WTC11 (cell line): ENCODE measurements around the gene ERC1.

Experiments used
- NR2C2 ChIP-seq: sonication (generic); formaldehyde crosslinking; IDR thresholded peaks from 2 replicates; pipeline ENCODE4 v1.8.0; 2022; ENCODE audit warnings: mild to moderate bottlenecking, missing genetic modification reagents
- NR3C1 ChIP-seq: sonication (generic); formaldehyde crosslinking; conservative IDR thresholded peaks from 2 replicates; pipeline ENCODE4 v1.8.1; 2023; ENCODE audit warnings: low read depth, mild to moderate bottlenecking, missing genetic modification reagents
- ZNF263 ChIP-seq: sonication (generic); formaldehyde crosslinking; IDR thresholded peaks from 2 replicates; pipeline ENCODE4 v1.8.1; 2022; ENCODE audit warnings: low read depth, mild to moderate bottlenecking, moderate library complexity, missing genetic modification reagents
- ZNF317 ChIP-seq: sonication (generic); formaldehyde crosslinking; IDR thresholded peaks from 2 replicates; pipeline ENCODE4 v1.8.1; 2023; ENCODE audit warnings: low read depth, mild to moderate bottlenecking, moderate library complexity, missing genetic modification reagents, borderline replicate concordance
- TF ChIP-seq, protein P1 (sequence below): fragments of 200-600 bp; IDR thresholded peaks from 2 replicates; pipeline ENCODE4 v1.8.0; 2022; ENCODE audit warnings: antibody characterized with exemption
- TF ChIP-seq, protein P2 (sequence below): sonication (generic); formaldehyde crosslinking; IDR thresholded peaks from 2 replicates; pipeline ENCODE4 v1.8.0; 2022; ENCODE audit warnings: mild to moderate bottlenecking, missing genetic modification reagents
- TF ChIP-seq, protein P3 (sequence below): sonication (generic); formaldehyde crosslinking; IDR thresholded peaks from 2 replicates; pipeline ENCODE4 v1.8.1; 2023; ENCODE audit warnings: mild to moderate bottlenecking, missing genetic modification reagents
- TF ChIP-seq, protein P4 (sequence below): sonication (generic); formaldehyde crosslinking; IDR thresholded peaks from 2 replicates; pipeline ENCODE4 v1.8.1; 2023; ENCODE audit warnings: mild to moderate bottlenecking, missing genetic modification reagents, moderate library complexity
- TF ChIP-seq, protein P5 (sequence below): sonication (generic); formaldehyde crosslinking; IDR thresholded peaks from 2 replicates; pipeline ENCODE4 v1.8.0; 2022; ENCODE audit warnings: missing genetic modification reagents
- TF ChIP-seq, protein P6 (sequence below): sonication (generic); formaldehyde crosslinking; IDR thresholded peaks from 2 replicates; pipeline ENCODE4 v1.8.1; 2023; ENCODE audit warnings: mild to moderate bottlenecking, moderate library complexity, missing genetic modification reagents

DNA sequence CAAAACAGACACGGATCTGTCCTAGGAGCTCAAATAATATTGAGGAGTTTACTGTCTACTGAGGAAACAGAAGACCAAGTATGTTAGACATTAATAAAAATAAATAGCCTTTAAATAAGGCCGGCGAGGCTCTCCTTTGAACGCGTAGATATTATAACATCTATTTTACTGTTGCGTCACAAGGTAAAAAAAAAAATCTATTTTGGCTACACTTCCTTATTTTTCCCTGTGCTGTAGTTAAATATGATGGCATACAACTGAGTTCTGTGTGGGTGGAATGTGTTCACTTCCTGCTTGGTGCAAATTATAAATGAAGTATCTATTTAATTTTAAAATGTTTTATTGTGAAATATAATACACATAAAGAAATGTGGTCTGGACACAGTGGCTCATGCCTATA is 24.3 kb upstream of the ERC1 start:
- TF ChIP-seq, protein P1, sequence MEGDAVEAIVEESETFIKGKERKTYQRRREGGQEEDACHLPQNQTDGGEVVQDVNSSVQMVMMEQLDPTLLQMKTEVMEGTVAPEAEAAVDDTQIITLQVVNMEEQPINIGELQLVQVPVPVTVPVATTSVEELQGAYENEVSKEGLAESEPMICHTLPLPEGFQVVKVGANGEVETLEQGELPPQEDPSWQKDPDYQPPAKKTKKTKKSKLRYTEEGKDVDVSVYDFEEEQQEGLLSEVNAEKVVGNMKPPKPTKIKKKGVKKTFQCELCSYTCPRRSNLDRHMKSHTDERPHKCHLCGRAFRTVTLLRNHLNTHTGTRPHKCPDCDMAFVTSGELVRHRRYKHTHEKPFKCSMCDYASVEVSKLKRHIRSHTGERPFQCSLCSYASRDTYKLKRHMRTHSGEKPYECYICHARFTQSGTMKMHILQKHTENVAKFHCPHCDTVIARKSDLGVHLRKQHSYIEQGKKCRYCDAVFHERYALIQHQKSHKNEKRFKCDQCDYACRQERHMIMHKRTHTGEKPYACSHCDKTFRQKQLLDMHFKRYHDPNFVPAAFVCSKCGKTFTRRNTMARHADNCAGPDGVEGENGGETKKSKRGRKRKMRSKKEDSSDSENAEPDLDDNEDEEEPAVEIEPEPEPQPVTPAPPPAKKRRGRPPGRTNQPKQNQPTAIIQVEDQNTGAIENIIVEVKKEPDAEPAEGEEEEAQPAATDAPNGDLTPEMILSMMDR: no peak
- TF ChIP-seq, protein P2, sequence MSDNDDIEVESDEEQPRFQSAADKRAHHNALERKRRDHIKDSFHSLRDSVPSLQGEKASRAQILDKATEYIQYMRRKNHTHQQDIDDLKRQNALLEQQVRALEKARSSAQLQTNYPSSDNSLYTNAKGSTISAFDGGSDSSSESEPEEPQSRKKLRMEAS (CRISPR knock-in tag): no peak
- TF ChIP-seq NR2C2 (no peak), ZNF263 (CRISPR knock-in tag) (no peak), ZNF317 (CRISPR knock-in tag) (no peak), NR3C1 (no peak)
- TF ChIP-seq, protein P3, sequence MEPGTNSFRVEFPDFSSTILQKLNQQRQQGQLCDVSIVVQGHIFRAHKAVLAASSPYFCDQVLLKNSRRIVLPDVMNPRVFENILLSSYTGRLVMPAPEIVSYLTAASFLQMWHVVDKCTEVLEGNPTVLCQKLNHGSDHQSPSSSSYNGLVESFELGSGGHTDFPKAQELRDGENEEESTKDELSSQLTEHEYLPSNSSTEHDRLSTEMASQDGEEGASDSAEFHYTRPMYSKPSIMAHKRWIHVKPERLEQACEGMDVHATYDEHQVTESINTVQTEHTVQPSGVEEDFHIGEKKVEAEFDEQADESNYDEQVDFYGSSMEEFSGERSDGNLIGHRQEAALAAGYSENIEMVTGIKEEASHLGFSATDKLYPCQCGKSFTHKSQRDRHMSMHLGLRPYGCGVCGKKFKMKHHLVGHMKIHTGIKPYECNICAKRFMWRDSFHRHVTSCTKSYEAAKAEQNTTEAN (CRISPR knock-in tag): no peak
- TF ChIP-seq, protein P4, sequence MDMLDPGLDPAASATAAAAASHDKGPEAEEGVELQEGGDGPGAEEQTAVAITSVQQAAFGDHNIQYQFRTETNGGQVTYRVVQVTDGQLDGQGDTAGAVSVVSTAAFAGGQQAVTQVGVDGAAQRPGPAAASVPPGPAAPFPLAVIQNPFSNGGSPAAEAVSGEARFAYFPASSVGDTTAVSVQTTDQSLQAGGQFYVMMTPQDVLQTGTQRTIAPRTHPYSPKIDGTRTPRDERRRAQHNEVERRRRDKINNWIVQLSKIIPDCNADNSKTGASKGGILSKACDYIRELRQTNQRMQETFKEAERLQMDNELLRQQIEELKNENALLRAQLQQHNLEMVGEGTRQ (CRISPR knock-in tag): no peak
- TF ChIP-seq, protein P5, sequence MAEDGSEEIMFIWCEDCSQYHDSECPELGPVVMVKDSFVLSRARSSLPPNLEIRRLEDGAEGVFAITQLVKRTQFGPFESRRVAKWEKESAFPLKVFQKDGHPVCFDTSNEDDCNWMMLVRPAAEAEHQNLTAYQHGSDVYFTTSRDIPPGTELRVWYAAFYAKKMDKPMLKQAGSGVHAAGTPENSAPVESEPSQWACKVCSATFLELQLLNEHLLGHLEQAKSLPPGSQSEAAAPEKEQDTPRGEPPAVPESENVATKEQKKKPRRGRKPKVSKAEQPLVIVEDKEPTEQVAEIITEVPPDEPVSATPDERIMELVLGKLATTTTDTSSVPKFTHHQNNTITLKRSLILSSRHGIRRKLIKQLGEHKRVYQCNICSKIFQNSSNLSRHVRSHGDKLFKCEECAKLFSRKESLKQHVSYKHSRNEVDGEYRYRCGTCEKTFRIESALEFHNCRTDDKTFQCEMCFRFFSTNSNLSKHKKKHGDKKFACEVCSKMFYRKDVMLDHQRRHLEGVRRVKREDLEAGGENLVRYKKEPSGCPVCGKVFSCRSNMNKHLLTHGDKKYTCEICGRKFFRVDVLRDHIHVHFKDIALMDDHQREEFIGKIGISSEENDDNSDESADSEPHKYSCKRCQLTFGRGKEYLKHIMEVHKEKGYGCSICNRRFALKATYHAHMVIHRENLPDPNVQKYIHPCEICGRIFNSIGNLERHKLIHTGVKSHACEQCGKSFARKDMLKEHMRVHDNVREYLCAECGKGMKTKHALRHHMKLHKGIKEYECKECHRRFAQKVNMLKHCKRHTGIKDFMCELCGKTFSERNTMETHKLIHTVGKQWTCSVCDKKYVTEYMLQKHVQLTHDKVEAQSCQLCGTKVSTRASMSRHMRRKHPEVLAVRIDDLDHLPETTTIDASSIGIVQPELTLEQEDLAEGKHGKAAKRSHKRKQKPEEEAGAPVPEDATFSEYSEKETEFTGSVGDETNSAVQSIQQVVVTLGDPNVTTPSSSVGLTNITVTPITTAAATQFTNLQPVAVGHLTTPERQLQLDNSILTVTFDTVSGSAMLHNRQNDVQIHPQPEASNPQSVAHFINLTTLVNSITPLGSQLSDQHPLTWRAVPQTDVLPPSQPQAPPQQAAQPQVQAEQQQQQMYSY (CRISPR knock-in tag): no peak
- TF ChIP-seq, protein P6, sequence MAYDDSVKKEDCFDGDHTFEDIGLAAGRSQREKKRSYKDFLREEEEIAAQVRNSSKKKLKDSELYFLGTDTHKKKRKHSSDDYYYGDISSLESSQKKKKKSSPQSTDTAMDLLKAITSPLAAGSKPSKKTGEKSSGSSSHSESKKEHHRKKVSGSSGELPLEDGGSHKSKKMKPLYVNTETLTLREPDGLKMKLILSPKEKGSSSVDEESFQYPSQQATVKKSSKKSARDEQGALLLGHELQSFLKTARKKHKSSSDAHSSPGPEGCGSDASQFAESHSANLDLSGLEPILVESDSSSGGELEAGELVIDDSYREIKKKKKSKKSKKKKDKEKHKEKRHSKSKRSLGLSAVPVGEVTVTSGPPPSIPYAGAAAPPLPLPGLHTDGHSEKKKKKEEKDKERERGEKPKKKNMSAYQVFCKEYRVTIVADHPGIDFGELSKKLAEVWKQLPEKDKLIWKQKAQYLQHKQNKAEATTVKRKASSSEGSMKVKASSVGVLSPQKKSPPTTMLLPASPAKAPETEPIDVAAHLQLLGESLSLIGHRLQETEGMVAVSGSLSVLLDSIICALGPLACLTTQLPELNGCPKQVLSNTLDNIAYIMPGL: no peak
